Liver (tissue), 9 donors: ENCODE measurements around the gene KAZN. TPM values are rescaled to one million over a fixed set of nuclear protein-coding genes. Genes with fewer than 3 reads are reported as not detected.

Source experiments
- DNase-seq: peaks from one replicate; pipeline ENCODE4 v3.0.0-alpha.2; 2017; ENCODE audit warnings: low spot score
- H3K27ac ChIP-seq, 2 donors: one replicate each; pipeline ENCODE4 v1.7.0; 2013; ENCODE audit warnings: inconsistent platforms in 2 of 2, low read length in 2 of 2, control low read depth in 1 of 2, low read depth in 1 of 2, mild to moderate bottlenecking in 1 of 2
- H3K27me3 ChIP-seq, 4 donors: one replicate each; pipeline versions ENCODE4 v1.6.1 to v1.7.0; 2013; ENCODE audit warnings: low read length in 3 of 4, inconsistent platforms in 1 of 4, mild to moderate bottlenecking in 1 of 4, moderate library complexity in 1 of 4; ENCODE audit not compliant: control insufficient read depth in 4 of 4, insufficient read depth in 4 of 4
- H3K36me3 ChIP-seq, 4 donors: one replicate each; pipeline versions ENCODE4 v1.6.1 to v1.7.0; 2013; ENCODE audit warnings: low read length in 3 of 4, mild to moderate bottlenecking in 3 of 4, low read depth in 1 of 4, moderate library complexity in 1 of 4; ENCODE audit not compliant: control insufficient read depth in 4 of 4, insufficient read depth in 3 of 4
- H3K4me1 ChIP-seq, 4 donors: one replicate each; pipeline versions ENCODE4 v1.6.1 to v1.7.0; 2013; ENCODE audit warnings: low read length in 3 of 4, mild to moderate bottlenecking in 3 of 4, moderate library complexity in 1 of 4; ENCODE audit not compliant: control insufficient read depth in 4 of 4, insufficient read depth in 4 of 4
- H3K4me3 ChIP-seq, 3 donors: one replicate each; pipeline versions ENCODE4 v1.6.1 to v1.7.0; 2013; ENCODE audit warnings: low read length in 3 of 3, control low read depth in 1 of 3, low read depth in 1 of 3, mild to moderate bottlenecking in 1 of 3
- H3K9ac ChIP-seq, 2 donors: one replicate each; pipeline ENCODE4 v1.7.0; 2013; ENCODE audit warnings: low read length in 2 of 2, mild to moderate bottlenecking in 2 of 2, moderate library complexity in 2 of 2, control low read depth in 1 of 2, low read depth in 1 of 2
- H3K9me3 ChIP-seq, 4 donors: one replicate each; pipeline versions ENCODE4 v1.6.1 to v1.7.0; 2013; ENCODE audit warnings: low read length in 3 of 4; ENCODE audit not compliant: control insufficient read depth in 4 of 4
- CTCF ChIP-seq: fragments of 150-350 bp; IDR thresholded peaks from 2 replicates; pipeline ENCODE4 v1.5.1; 2017; ENCODE audit warnings: improper control_type of control experiment, low read depth, low read length; ENCODE audit not compliant: missing input control
- EGR1 ChIP-seq, 2 donors: IDR thresholded peaks; 2 replicates each; pipeline ENCODE4 v1.6.1; 2016 to 2018; ENCODE audit warnings: antibody characterized with exemption in 2 of 2, low read depth in 2 of 2
- FOXA1 ChIP-seq: IDR thresholded peaks from 2 replicates; pipeline ENCODE4 v1.6.1; 2016; ENCODE audit warnings: antibody characterized with exemption
- FOXA2 ChIP-seq: IDR thresholded peaks from 2 replicates; pipeline ENCODE4 v1.6.1; 2016; ENCODE audit warnings: antibody characterized with exemption
- HNF4A ChIP-seq, 2 donors: conservative IDR thresholded peaks; 2 replicates each; pipeline ENCODE4 v1.6.1; 2016; ENCODE audit warnings: antibody characterized with exemption in 2 of 2, mild to moderate bottlenecking in 2 of 2
- HNF4G ChIP-seq: IDR thresholded peaks from 2 replicates; pipeline ENCODE4 v1.6.1; 2016; ENCODE audit warnings: antibody characterized with exemption
- JUND ChIP-seq, 2 donors: IDR thresholded peaks; 2 replicates each; pipeline ENCODE4 v1.6.1; 2016; ENCODE audit warnings: antibody characterized with exemption in 2 of 2
- MAX ChIP-seq: IDR thresholded peaks from 2 replicates; pipeline ENCODE4 v1.6.1; 2016; ENCODE audit warnings: antibody characterized with exemption
- NR2F2 ChIP-seq: IDR thresholded peaks from 2 replicates; pipeline ENCODE4 v1.6.1; 2016; ENCODE audit warnings: antibody characterized with exemption
- RAD21 ChIP-seq, 2 donors: IDR thresholded peaks; 2 replicates each; pipeline ENCODE4 v1.6.1; 2016; ENCODE audit warnings: antibody characterized with exemption in 2 of 2, mild to moderate bottlenecking in 2 of 2
- REST ChIP-seq: IDR thresholded peaks from 2 replicates; pipeline ENCODE4 v1.6.1; 2016; ENCODE audit warnings: antibody characterized with exemption, mild to moderate bottlenecking
- RXRA ChIP-seq, 2 donors: IDR thresholded peaks; 2 replicates each; pipeline ENCODE4 v1.6.1; 2017 to 2018; ENCODE audit warnings: antibody characterized with exemption in 2 of 2, mild to moderate bottlenecking in 1 of 2
- SP1 ChIP-seq: IDR thresholded peaks from 2 replicates; pipeline ENCODE4 v1.6.1; 2018; ENCODE audit warnings: antibody characterized with exemption, mild to moderate bottlenecking
- YY1 ChIP-seq: IDR thresholded peaks from 2 replicates; pipeline ENCODE4 v1.6.1; 2016; ENCODE audit warnings: antibody characterized with exemption, mild to moderate bottlenecking
- ZBTB33 ChIP-seq: IDR thresholded peaks from 2 replicates; pipeline ENCODE4 v1.6.1; 2016; ENCODE audit warnings: antibody characterized with exemption
- WGBS: extraction: QIAGEN DNeasy Blood & Tissue Kit; methylation state at CpG from one replicate; pipeline ENCODE4 v1.1.7; 2013; 5-methylcytosine and 5-hydroxymethylcytosine counted together
- polyA plus RNA-seq, 2 donors: library from polyadenylated mRNA; stranded (reverse) in 1 of 2; unstranded in 1 of 2; fragments of 200-250 nt in 1 of 2; fragments of >200 nt in 1 of 2; fragmentation: Nextera tagmentation in 1 of 2; extraction: Ambion mirVana in 1 of 2; gene quantifications; one replicate each; pipeline versions ENCODE4 v1.2.1 to v1.2.3, GENCODE V29; 2013 to 2015
- total RNA-seq, 2 donors: library from RNA; depleted of rRNA; stranded (reverse); fragments of >200 nt; gene quantifications; one replicate each; pipeline ENCODE4 v1.2.3, GENCODE V29; 2014
- donor health status: healthy.
- donor health status: healthy.
- donor health status: healthy.
- donor health status: healthy.
- donor health status: healthy.

Gene KAZN
- total and polyA plus RNA-seq, 4 donors: 1.9 to 6.9 (median 2.4) TPM

- Histone ChIP-seq H3K27me3 (peaks cover 0 to 15% (median 3%) of the 10 kb centered on the region in 4 donors), H3K36me3 (no peaks in the 10 kb centered on the region), H3K27ac (no peak overlapping the region), H3K9me3 (no peaks in the 10 kb centered on the region), H3K9ac (no peak overlapping the region), H3K4me3 (peak overlapping the region in 1 of 3 donors; percentile 62), H3K4me1 (peaks cover 0 to 8% (median 2%) of the 10 kb centered on the region in 4 donors)
- DNase-seq: peak; percentile 54
- TF ChIP-seq MAX (no peak), SP1 (no peak), JUND (IDR thresholded peaks at IDR 0.05) (no peak), ZBTB33 (no peak), RAD21 (IDR thresholded peaks at IDR 0.05) (no peak), HNF4A (conservative IDR thresholded peaks at IDR 0.05) (no peak), HNF4G (no peak), REST (no peak), CTCF (no peak), EGR1 (IDR thresholded peaks at IDR 0.05; ENCODE audit: low read depth in 2 of 2) (no peak), FOXA2 (no peak), FOXA1 (no peak)
- WGBS: 4% methylated on average over 101 of the region's 101 CpGs
Measured at GRCh38 chr1:14923727-14924452, 325.4 kb downstream of the KAZN start.

- Histone ChIP-seq H3K4me3 (peak overlapping the region in 1 of 3 donors; percentile 62), H3K27ac (peak overlapping the region; percentile 2 to 27), H3K4me1 (peaks cover 0 to 8% (median 2%) of the 10 kb centered on the region in 4 donors), H3K9me3 (no peaks in the 10 kb centered on the region), H3K36me3 (no peaks in the 10 kb centered on the region), H3K27me3 (peaks cover 0 to 15% (median 3%) of the 10 kb centered on the region in 4 donors), H3K9ac (no peak overlapping the region)
- no peak for DNase-seq
- WGBS: 2% methylated on average over 94 of the region's 94 CpGs
- TF ChIP-seq FOXA1 (no peak), SP1 (no peak), CTCF (no peak), YY1 (no peak), EGR1 (IDR thresholded peaks at IDR 0.05; ENCODE audit: low read depth in 2 of 2) (no peak), REST (no peak), HNF4G (no peak), NR2F2 (no peak), FOXA2 (no peak), JUND (IDR thresholded peaks at IDR 0.05) (no peak), RXRA (IDR thresholded peaks at IDR 0.05) (no peak)
Measured at GRCh38 chr1:14924455-14925331, 326.2 kb downstream of the KAZN start.
